Measurements from ENCODE around the gene OLFML2A. TPM values are rescaled to one million over a fixed set of nuclear protein-coding genes. Genes with fewer than 3 reads are reported as not detected.

The OLFML2A gene
- total and polyA plus RNA-seq, 2 of the 13 experiments (the other 11 are each of a cell fraction or from before 2014, with no cell fraction given): 0.01 to 0.02 TPM

DNA sequence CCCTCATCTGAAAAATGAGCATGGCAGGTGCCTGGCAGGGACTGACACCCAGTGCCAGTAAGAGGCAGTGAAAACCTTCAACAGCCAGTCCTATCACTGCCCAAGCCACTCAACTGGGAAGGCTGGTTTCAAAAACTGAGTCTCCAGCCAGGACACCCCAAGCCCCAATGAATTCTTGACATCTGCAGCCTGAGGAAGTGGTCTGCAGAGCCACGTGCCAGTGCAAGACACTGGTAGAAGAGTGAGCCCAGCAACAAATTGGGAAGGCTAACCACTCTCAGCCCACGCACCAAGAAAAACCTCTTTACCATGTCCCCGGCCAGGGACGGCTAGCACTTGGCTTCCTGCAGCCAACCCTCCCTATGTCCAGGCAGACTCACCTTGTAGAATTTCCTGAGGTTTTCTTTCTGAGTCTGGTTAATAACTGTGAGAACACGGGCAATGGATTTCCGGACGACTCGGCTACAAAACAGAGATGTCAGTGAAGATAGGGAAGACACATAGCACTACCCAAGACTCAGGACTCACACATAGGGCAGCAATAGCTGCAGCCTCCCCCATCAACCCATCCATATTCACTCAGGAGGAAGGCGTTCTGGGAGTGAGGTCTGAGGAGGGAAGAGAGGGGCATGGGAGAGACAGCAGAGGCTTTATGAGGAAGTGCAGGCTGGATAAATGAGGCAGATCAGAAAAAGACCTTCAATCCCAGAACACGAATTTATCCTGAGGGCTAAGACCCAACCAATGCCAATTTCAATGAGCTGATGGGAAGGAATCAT, 83.1 kb downstream of the OLFML2A start (continued):
- TF ChIP-seq, protein P1, sequence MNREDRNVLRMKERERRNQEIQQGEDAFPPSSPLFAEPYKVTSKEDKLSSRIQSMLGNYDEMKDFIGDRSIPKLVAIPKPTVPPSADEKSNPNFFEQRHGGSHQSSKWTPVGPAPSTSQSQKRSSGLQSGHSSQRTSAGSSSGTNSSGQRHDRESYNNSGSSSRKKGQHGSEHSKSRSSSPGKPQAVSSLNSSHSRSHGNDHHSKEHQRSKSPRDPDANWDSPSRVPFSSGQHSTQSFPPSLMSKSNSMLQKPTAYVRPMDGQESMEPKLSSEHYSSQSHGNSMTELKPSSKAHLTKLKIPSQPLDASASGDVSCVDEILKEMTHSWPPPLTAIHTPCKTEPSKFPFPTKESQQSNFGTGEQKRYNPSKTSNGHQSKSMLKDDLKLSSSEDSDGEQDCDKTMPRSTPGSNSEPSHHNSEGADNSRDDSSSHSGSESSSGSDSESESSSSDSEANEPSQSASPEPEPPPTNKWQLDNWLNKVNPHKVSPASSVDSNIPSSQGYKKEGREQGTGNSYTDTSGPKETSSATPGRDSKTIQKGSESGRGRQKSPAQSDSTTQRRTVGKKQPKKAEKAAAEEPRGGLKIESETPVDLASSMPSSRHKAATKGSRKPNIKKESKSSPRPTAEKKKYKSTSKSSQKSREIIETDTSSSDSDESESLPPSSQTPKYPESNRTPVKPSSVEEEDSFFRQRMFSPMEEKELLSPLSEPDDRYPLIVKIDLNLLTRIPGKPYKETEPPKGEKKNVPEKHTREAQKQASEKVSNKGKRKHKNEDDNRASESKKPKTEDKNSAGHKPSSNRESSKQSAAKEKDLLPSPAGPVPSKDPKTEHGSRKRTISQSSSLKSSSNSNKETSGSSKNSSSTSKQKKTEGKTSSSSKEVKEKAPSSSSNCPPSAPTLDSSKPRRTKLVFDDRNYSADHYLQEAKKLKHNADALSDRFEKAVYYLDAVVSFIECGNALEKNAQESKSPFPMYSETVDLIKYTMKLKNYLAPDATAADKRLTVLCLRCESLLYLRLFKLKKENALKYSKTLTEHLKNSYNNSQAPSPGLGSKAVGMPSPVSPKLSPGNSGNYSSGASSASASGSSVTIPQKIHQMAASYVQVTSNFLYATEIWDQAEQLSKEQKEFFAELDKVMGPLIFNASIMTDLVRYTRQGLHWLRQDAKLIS (CRISPR knock-in tag; IDR thresholded peaks at IDR 0.05): no peak
- TF ChIP-seq, protein P2, sequence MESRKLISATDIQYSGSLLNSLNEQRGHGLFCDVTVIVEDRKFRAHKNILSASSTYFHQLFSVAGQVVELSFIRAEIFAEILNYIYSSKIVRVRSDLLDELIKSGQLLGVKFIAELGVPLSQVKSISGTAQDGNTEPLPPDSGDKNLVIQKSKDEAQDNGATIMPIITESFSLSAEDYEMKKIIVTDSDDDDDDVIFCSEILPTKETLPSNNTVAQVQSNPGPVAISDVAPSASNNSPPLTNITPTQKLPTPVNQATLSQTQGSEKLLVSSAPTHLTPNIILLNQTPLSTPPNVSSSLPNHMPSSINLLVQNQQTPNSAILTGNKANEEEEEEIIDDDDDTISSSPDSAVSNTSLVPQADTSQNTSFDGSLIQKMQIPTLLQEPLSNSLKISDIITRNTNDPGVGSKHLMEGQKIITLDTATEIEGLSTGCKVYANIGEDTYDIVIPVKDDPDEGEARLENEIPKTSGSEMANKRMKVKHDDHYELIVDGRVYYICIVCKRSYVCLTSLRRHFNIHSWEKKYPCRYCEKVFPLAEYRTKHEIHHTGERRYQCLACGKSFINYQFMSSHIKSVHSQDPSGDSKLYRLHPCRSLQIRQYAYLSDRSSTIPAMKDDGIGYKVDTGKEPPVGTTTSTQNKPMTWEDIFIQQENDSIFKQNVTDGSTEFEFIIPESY (CRISPR knock-in tag; IDR thresholded peaks at IDR 0.05): no peak
- TF ChIP-seq ZNF30 (CRISPR knock-in tag; IDR thresholded peaks at IDR 0.05) (no peak), ZNF724P (CRISPR knock-in tag; IDR thresholded peaks at IDR 0.05; ENCODE audit: borderline replicate concordance) (no peak), ARID2 (CRISPR knock-in tag; IDR thresholded peaks at IDR 0.05; ENCODE audit: borderline replicate concordance) (no peak), ZNF720 (CRISPR knock-in tag; IDR thresholded peaks at IDR 0.05) (no peak), ZNF101 (CRISPR knock-in tag; IDR thresholded peaks at IDR 0.05; ENCODE audit: borderline replicate concordance, low read depth) (no peak), AKAP8 (CRISPR knock-in tag; IDR thresholded peaks at IDR 0.05) (0 out of 2 replicates have a peak, but pooled peaks have one; percentile 0), TARDBP (CRISPR knock-in tag; IDR thresholded peaks at IDR 0.05) (no peak), SP4 (CRISPR knock-in tag; IDR thresholded peaks at IDR 0.05) (no peak), ZNF333 (CRISPR knock-in tag; IDR thresholded peaks at IDR 0.05; ENCODE audit: borderline replicate concordance) (no peak), HCFC1 (IDR thresholded peaks at IDR 0.05; ENCODE audit: low read depth, low read length) (no peak), ZNF160 (CRISPR knock-in tag; IDR thresholded peaks at IDR 0.05) (no peak), ZNF891 (CRISPR knock-in tag; IDR thresholded peaks at IDR 0.05) (0 out of 2 replicates have a peak, but pooled peaks have one; percentile 3)
- TF ChIP-seq, protein P3, sequence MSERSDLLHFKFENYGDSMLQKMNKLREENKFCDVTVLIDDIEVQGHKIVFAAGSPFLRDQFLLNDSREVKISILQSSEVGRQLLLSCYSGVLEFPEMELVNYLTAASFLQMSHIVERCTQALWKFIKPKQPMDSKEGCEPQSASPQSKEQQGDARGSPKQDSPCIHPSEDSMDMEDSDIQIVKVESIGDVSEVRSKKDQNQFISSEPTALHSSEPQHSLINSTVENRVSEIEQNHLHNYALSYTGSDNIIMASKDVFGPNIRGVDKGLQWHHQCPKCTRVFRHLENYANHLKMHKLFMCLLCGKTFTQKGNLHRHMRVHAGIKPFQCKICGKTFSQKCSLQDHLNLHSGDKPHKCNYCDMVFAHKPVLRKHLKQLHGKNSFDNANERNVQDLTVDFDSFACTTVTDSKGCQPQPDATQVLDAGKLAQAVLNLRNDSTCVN (CRISPR knock-in tag; IDR thresholded peaks at IDR 0.05; ENCODE audit: borderline replicate concordance): no peak

Measured in HepG2 (cell line).